D721Med (cell line): ENCODE results near the gene GPR162.
A peak's percentile ranks its signal among the peaks of the same experiment; 100 is the strongest.

Source experiments
- DNase-seq: peaks from one replicate; pipeline ENCODE4 v3.0.0; 2011; ENCODE audit warnings: low spot score; ENCODE audit not compliant: insufficient read length
- FAIRE-seq: peaks from 2 replicates; lab custom pipeline; 2011; peaks lifted over from hg19 to GRCh38; lab: Jason Lieb, UNC
- CTCF ChIP-seq: IDR thresholded peaks from 2 replicates; pipeline ENCODE4 v1.5.1; 2012; ENCODE audit warnings: mild to moderate bottlenecking, control low read depth; ENCODE audit not compliant: insufficient read depth; ENCODE audit errors: missing control alignments

GPR162 gene

GRCh38 chr12:6821591-6822425 lies at the start of gene GPR162:
Gene GPR162, plus strand, starts transcription at chr12:6821821. Its CDS starts 2,078 bp downstream, at chr12:6823899.
- no peak for DNase-seq
- TF ChIP-seq CTCF: no peak
- no peak for FAIRE-seq

- no peak for TF ChIP-seq CTCF
- DNase-seq: no peak
- FAIRE-seq: no peak
These were observed 49.3 kb upstream of the GPR162 start, which contains the start of gene LAG3 for GRCh38 chr12:6772331-6772695. Gene LAG3, plus strand, starts transcription at chr12:6772520. Its CDS starts 333 bp downstream, at chr12:6772853.

- no peak for FAIRE-seq
- DNase-seq: peak; percentile 23
- no peak for TF ChIP-seq CTCF
These were observed 48.7 kb upstream of the GPR162 start for GRCh38 chr12:6772726-6773589.

- FAIRE-seq: no peak
- no peak for TF ChIP-seq CTCF
- DNase-seq: no peak
These were observed 47.9 kb upstream of the GPR162 start for GRCh38 chr12:6773590-6774351.

- FAIRE-seq (no peak), DNase-seq (no peak)
- no peak for TF ChIP-seq CTCF
These were observed 47.0 kb upstream of the GPR162 start for GRCh38 chr12:6774499-6775062.
